Sigmoid colon (tissue), 3 donors: ENCODE data around the gene AMN1.

Experiments used
- POLR2A ChIP-seq, 2 donors: fragments of 450-650 bp; IDR thresholded peaks; one replicate each; pipeline ENCODE4 v1.6.1; 2016; ENCODE audit warnings: antibody characterized with exemption in 2 of 2, mild to moderate bottlenecking in 2 of 2, moderate library complexity in 2 of 2
- TF ChIP-seq, protein P1 (sequence below), 4 experiments: fragments of 450-650 bp in 3 of 4; fragments of 200-600 bp in 1 of 4; IDR thresholded peaks; one replicate each; pipeline ENCODE4 v1.5.1; 2016 to 2019; ENCODE audit warnings: antibody characterized with exemption in 4 of 4, mild to moderate bottlenecking in 3 of 4, moderate library complexity in 2 of 4

DNA sequence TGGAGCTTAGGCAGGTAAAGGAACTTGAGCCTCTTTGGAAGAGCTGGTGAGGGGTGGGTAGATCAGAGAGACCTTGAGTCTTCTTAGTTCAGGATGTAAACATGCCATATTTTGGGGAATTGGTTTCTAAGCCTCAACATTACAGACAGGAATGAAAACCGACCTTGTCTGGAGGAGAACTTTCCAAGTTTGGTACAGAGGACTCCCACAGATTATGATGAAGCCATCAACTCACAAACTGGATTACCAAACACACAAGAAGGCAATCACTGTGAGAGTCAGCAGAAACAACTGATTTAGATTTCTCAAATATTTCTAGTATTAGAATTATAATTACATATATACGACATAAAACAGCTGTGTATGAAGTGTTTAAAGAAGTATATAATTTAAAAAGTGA lies 22.3 kb upstream of the AMN1 start:
- no peak for TF ChIP-seq POLR2A (IDR thresholded peaks at IDR 0.05)
- TF ChIP-seq, protein P1, sequence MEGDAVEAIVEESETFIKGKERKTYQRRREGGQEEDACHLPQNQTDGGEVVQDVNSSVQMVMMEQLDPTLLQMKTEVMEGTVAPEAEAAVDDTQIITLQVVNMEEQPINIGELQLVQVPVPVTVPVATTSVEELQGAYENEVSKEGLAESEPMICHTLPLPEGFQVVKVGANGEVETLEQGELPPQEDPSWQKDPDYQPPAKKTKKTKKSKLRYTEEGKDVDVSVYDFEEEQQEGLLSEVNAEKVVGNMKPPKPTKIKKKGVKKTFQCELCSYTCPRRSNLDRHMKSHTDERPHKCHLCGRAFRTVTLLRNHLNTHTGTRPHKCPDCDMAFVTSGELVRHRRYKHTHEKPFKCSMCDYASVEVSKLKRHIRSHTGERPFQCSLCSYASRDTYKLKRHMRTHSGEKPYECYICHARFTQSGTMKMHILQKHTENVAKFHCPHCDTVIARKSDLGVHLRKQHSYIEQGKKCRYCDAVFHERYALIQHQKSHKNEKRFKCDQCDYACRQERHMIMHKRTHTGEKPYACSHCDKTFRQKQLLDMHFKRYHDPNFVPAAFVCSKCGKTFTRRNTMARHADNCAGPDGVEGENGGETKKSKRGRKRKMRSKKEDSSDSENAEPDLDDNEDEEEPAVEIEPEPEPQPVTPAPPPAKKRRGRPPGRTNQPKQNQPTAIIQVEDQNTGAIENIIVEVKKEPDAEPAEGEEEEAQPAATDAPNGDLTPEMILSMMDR (IDR thresholded peaks at IDR 0.05), result no peak
